22Rv1 (cell line): ENCODE data around the gene SLC27A1.

ENCODE experiments used
- H3K27ac ChIP-seq: fragments of 450-650 bp; 2 replicates; pipeline ENCODE4 v1.5.1; 2017
- ZFX ChIP-seq: fragments of 450-650 bp; IDR thresholded peaks from 2 replicates; pipeline ENCODE4 v1.6.1; 2017; ENCODE audit warnings: antibody characterized with exemption, borderline replicate concordance
- TF ChIP-seq, protein P1 (sequence below): fragments of 450-650 bp; IDR thresholded peaks from 2 replicates; pipeline ENCODE4 v1.5.1; 2017; ENCODE audit warnings: mild to moderate bottlenecking

Gene SLC27A1

DNA sequence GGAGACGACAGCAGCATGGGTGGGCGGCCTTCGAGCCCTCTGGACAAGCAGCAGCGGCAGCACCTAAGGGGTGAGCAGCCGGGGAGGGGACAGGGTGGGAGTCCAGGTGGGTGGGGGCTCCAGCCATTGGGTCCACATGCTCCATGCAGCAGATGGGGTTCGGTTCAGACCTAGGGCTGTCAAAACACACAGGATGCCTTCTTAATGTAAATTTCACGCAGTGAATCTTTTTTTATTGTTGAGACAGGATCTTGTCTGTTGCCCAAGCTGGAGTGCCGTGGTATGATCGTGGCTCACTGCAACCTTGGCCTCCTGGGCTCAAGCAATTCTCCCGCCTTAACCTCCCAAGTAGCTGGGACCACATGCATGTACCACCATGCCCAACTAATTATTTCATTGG lies 57.0 kb downstream of the SLC27A1 start:
- H3K27ac ChIP-seq: no peak overlapping the region
- no peak for TF ChIP-seq ZFX
- TF ChIP-seq, protein P1, sequence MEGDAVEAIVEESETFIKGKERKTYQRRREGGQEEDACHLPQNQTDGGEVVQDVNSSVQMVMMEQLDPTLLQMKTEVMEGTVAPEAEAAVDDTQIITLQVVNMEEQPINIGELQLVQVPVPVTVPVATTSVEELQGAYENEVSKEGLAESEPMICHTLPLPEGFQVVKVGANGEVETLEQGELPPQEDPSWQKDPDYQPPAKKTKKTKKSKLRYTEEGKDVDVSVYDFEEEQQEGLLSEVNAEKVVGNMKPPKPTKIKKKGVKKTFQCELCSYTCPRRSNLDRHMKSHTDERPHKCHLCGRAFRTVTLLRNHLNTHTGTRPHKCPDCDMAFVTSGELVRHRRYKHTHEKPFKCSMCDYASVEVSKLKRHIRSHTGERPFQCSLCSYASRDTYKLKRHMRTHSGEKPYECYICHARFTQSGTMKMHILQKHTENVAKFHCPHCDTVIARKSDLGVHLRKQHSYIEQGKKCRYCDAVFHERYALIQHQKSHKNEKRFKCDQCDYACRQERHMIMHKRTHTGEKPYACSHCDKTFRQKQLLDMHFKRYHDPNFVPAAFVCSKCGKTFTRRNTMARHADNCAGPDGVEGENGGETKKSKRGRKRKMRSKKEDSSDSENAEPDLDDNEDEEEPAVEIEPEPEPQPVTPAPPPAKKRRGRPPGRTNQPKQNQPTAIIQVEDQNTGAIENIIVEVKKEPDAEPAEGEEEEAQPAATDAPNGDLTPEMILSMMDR: no peak

DNA sequence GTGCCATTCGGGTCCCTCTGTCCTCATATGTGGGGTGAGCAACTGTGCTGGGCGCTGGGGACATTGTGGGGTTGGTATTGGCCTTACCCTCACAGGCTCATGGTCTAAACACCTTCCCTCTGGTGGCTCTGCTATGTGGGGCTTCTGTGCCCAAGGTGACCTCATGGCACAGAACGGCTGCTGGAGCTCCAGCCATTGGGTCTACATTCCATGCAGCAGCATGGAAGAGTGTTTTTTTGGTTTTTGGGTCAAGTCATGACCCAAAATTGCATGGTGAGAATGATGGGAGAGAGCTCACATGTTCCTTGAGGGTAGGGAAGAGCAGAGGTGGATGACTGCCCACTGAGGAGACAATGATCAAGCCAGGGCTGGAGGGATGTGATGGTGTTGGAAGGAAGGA lies 58.3 kb downstream of the SLC27A1 start:
- no peak overlapping the region for H3K27ac ChIP-seq
- TF ChIP-seq, protein P1: no peak
- no peak for TF ChIP-seq ZFX

DNA sequence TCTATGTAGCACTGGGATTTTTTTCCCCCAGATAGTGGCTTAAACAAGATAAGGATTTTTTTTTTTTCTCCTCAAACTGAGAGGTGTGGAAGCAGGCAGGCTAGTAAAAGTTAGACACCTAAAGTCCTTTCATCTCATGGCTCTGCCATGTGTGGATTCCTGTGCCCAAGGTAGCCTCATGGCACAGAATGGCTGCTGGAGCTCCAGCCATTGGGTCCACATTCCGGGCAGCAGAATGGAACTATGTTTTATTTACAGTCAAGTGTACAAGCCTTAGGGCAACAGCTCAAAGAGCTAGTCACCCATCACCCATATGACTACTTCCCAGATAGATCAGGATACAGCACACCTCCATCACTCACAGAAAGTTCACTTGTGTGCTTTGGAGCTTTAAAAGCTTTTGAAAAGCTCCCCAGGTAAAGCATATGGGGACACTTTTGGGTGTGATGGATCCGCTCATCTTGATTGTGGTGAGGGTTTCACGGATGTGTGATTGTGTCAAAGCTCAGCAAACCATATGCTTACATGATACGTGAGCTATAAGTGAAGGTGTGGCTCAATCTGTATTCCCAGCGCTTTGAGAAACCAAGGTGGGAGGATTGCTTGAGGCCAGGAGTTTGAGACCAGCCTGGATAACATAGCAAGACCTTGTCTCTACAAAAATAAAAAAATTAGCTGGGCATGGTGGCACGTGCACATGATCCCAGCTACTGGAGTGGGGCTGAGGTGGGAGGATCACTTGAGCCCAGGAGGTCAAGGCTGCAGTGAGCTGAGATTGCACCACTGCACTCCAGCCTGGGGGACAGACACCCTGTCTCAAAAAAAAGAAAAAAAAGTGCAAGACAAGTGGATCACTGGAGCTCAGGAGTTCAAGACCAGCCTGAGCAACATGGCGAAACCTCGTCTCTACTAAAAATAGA lies 59.2 kb downstream of the SLC27A1 start:
- no peak overlapping the region for H3K27ac ChIP-seq
- TF ChIP-seq, protein P1: no peak

DNA sequence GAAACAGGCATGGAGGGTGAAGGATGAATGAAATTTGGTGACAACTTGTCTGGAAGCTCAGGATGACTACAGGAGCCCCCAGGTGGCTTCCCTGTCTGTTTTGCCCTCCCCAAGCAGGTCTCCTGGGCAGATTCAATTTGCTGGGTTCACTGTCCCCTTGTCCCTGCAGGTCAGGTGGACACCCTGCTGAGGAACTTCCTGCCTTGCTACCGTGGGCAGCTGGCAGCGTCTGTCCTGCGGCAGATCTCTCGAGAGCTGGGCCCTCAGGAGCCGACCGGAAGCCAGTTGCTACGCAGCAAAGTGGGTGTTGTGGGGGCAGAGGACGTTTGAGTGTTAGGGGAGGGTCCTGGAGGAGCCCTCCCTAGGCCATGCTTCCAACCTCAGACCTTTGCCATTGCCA lies 60.3 kb downstream of the SLC27A1 start:
- TF ChIP-seq, protein P1: no peak
- TF ChIP-seq ZFX: no peak
- H3K27ac ChIP-seq: no peak overlapping the region

- no peak overlapping the region for H3K27ac ChIP-seq
- TF ChIP-seq, protein P1: no peak
- no peak for TF ChIP-seq ZFX
Measured at GRCh38 chr19:17532116-17532515, 61.8 kb downstream of the SLC27A1 start.

GRCh38 chr19:17532557-17532956 lies 62.2 kb downstream of the SLC27A1 start:
- no peak overlapping the region for H3K27ac ChIP-seq
- TF ChIP-seq, protein P1: no peak
- no peak for TF ChIP-seq ZFX

GRCh38 chr19:17534767-17535166 lies 64.4 kb downstream of the SLC27A1 start:
- TF ChIP-seq ZFX: no peak
- TF ChIP-seq, protein P1: no peak
- no peak overlapping the region for H3K27ac ChIP-seq
